ENCODE results near the gene TRPM3.
A peak's percentile ranks its signal among the peaks of the same experiment; 100 is the strongest.

TRPM3 gene

DNA sequence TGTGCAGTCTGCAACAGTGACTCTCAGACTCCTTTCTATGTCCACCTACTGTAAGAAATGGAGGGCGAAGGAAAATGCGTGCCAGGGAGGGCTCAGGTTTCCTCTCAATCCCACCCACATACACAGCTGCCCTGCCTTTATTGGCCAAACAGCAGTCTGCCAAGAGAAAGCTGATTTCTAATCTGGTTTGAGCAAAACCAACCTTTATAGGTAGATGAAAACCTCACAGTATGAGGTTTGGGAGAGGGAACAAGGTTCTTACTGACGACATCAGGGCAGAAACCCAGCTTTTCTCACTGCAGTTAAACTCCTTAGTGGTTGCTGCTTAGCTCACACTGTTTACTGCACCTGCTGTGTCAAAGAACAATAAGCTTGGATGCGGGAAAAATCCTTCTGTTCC is 554.7 kb downstream of the TRPM3 start:
- DNase-seq: no peak

DNA sequence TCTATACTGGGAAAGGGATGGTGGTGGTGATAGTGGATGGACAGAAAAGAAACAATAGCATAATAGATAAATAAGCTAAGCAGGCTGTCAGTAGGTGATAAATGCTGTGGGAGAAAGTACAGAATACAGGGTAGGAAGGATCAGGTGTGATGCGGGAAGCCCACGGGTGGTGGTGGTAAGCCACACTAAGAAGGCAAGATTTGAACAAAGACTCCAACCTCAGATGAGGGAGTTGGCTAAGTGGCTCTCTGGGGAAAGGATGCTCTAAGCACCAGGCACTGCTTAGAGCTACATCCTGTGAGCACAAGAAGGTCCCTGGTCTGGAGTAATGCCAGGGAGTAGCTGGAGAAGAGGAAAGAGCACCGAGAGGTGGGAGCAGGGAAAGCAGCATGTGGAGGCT is 555.4 kb downstream of the TRPM3 start:
- DNase-seq: no peak

DNA sequence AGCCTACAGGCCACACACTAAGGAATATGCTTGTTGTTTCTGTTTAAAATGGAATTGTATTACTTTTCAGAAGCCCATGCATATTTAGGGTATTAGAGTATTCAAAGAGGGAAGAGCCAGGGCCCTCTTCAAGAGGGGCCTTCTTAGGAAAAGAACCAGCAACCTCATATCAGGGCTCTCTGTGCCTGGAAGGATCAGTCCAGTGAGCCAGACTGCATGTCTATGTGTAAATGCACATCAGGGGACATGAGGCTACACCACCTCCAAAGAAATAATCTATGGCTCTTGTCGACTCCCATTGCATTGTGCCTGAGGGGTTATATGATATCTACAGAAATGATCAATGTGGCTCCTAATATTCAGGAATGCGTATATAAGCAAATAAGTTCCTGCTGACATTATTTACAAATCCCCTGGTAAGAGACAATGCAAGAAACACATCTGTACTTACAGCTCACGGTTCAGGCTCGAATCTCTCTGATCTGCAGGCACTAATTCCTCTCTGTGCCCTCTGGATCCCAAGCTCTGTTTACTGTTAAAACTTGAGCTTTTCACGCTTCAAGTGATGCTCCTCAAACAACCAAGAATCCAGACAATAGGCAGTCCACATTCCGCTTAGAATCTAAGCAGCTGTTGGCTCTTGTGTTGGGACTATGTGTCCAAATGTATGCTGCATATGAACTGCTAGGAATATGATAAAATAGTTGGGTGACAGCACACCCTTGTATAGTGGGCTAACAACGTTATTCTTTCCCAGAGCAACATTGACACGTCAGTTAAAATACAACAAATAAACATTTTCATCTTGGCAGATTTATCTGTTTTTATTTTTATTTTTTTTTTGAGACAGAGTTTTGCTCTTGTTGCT is 556.7 kb downstream of the TRPM3 start:
- DNase-seq: no peak

DNA sequence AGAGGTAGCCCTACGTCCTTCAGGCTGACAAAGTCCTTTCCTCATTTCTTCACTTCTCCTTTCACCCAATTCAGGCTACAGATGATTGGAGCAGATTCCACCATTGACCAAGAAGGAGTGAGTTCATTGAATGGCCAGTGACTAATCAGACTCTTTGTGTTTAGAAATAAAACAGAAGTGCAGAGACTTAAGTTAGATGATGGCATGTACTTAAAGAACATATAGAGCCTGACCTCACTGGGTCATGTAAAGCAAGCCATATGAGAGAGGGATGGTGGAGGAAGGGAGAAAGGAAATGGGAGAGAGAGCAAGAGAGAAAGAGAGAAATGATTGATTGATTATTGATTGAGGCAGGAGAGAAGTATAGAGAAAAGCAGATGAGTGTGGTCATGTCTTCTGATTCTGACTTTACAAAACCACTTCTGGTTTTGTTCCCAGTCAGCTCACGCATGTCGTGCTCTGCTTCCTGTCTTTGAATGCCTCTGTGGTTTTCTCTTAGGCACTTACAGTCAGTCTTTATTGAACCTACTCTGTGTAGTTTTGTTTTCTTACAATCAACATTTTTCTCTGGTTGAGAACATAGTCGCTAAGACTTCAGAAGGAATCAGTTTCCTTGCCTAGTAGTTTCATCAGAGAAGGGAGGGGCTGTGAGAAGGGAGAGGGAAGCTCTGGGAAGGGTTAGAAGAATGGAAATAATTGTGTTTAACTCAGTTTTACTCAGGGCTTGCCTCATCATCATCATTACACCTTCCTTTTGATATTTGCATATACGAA is 557.8 kb downstream of the TRPM3 start:
- DNase-seq: peak; percentile 55

DNA sequence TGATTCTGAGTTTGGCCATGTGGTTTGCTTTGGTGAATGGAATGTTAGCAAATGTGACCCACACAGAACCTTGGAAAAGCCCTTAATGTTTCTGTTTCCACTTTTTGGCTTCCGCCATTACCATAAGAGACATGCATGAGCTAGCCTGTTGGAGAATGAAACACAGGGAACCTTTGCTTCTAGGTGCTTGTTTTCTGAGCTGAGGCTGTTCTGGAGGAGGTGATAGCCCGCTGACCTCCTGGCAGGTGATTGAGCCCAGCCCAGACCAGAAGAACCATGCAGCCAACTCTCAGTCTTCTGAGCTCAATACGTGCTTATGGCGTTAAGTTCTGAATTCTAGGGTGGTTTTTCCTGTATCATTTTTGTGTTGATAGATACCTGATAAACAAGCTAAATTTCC is 558.4 kb downstream of the TRPM3 start:
- DNase-seq: no peak

DNA sequence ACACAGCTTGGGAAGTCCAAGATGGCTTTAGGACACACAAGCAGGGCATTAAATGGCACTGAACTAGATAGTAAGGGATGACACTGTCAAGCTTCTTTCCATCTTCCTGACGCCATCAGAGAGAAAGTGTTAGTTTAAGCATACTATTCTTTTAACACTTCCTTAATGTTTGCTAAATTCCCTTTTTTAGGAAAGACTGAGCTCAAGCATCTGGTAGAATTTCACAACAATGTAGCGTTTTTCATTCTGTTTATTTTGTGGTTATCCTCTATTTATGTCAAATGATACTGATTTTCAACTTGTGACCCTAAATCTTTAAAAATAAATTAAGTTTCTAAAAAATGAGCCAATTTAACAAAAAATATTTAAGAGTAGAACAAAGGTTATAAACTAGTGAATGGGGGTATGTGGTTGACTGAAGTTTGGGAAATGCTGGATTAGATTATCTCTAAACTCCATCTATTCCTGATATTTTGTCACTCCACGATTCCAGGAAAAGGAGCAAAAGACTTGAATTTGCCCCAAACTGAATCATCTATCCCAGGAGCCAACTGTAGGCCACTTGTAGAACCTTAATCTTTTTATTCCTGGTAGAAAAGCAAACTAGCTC is 559.5 kb downstream of the TRPM3 start:
- no peak for DNase-seq

DNA sequence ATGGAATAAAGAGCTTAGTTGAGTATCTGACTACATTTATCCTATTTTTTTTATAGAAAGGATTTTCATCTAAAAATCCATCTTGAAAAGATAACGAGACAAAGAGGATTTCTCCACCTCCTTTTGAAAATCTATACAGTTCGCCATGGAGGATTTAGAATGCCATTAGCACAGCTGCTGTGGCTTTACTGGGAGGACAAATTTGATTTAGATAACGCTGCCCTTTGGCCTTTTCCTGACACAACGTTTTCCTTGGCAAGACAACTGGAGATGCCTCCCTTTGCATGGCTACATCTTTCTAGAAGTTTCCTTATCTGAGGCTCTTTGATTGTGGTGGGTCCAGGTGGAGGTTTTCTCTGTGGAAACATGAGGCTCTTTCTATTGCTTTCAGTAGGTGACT is 560.3 kb downstream of the TRPM3 start:
- DNase-seq: no peak

DNA sequence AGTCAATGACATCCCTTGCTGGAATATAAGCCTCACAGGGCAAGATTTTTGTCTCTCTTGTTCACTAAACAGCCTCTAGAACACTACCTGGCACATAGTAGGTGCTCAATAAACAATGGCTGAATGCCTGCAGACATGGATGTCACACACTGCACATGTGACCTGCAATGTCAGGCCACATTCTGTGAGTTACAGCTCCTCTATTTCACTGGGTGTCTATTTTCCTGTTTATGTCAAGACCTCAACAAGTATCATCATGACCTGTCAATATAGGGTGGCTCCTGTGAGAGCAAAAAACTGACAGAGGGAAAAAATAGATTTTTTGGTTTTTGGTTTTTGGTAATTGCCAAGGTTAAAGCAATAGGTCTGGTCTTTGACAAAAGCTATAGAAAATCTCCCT is 562.3 kb downstream of the TRPM3 start:
- no peak for DNase-seq

DNA sequence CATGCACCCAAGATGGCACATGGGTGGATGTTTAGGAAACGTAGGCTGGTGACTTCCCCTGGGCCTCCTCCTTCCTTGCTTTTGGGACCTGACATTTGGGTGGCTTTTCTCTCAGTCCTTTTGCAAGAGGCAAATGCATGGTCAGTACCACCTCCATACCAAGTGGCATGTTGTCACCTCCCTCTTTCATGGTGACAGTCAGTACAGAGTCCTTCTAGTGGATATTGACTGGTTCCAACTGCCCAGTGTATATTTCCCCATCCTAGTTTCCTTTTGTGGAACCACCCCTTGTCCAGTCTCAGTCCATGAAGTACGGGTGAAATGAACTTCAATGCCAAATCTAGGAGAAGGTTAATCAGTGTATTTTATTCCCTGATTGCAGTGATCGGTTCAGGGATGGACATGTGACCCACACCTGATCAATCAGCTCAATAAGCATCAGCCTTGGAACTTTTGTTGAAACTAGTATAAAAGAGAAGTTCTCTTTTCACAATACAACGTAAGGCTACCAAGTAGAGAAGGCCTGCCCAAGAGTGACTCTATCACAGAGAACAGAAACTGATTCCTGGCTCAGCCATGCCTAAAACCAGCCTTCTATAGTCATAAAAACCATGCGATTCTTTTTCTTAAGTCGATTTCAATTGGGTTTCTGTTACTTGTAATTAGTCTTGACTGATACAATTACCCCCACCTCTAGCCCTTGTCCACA is 563.6 kb downstream of the TRPM3 start:
- no peak for DNase-seq

DNA sequence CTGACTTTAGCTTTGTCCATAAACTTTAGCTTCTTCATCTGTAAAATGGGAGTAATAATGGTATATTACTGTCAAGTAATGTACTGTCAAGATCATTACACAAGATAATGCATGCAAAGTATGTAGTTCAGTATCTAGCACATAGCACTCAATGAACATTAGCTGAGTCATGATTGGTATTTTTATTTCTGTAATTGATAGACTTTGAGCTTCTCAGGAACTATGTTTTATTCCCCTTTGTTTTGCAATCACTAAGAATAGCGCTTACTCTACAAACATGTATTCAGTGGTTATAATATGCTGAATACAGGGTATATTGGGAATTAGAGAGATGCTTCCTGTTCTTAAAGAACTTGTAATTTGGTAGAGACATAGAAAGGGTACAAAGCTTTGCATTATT is 564.6 kb downstream of the TRPM3 start:
- DNase-seq: no peak

DNA sequence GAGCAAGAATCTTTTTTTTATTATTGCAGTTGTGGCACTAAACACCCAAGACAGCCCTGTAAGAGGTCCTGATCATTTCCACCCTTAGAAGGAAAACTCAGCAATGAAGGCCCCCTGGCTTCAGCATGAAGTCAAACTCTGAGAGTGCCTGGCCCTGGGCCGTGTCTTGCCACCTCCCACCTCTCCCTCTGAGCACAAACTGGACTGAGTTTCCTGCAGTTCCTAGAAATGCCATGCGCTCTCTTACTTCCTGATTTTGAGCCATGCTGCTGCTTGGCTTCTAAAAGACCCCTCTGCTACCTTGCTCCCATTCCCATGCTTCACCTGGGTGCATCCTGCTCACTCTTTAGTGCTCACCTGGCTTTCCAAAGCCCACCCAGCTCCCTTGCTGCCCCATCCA is 566.5 kb downstream of the TRPM3 start:
- no peak for DNase-seq

DNA sequence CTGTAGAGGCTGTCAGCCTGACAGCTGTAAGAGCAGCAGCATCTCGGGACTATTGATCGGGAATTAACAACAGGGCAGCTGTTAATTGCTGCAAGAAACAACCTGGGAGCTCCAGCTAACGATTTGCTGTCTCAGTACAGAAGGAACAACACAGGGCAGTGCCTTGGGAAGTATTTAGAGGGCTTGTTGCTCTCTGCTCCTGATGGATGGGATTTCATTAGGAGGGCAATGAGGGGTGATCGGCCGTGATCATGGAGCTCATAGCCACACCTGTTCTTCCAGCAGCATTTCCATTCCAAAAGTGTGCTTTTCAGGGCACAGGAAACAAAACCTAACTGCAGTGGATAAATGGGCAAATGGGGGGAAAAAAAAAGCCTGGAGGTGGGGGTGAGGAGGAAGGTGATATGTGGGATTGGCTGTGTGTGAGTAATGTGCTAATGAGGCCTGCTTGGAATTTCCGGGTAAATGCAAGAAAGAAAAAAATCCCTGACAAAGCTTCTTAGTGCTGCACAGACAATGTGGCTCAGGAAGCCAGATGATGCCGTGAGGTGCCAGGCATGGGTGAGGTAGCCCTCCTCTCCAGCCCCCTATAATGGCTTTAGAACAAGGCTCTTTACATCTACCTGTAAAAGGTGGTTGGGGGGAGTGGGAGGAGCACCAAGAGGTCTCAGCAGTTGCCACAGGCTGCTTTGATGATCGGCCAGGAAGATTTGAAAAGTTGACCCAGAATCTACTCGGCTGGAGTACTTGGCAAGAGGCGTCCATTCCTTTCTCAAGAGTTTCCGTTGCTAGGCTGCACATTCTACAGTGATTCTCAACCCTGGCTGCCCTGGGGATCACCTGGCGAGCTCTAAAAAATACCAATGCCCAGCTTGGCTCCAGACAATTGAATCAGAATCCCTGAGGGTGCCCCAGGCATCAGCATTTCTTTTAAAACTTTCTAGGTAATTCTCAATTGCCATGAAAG is 567.4 kb downstream of the TRPM3 start:
- no peak for DNase-seq

DNA sequence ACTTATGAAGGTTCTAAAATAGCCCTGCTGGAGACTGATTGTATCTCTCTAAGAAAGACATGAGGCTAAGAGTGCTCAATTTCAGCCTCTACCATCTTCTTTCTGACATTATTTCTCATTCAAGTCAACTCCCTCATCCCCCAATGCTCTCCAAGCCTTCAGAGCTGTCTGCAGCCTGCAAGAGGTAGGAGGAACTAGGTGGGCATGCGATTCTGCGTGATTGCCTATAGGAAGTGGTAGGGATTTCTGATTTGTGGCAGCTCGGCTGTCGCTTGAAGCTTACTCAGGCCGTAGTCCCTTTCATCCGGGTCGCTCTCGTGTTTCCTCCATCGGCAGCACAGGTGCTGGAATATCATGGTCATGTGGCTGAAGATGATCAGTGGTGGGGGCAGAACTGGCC is 568.9 kb downstream of the TRPM3 start:
- no peak for DNase-seq

DNA sequence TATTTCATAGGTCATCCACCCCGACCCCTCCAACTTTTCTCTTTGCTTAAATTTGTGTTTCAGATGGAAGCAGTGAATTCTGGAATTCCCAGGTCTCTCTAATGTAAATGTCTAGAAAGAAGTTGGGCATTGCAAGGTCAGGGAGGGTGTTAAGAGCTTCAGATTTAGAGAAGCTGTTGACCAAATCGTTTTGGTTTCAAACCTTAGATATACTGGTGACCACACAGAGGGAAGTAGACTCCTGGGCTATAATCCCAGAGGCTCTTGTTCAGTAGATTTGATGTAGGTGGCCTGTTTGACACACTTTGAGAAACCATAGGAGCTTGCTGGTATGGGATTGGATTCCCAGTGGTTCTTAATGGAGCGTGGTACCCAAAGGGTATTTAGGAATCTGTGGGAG is 569.6 kb downstream of the TRPM3 start:
- no peak for DNase-seq

DNA sequence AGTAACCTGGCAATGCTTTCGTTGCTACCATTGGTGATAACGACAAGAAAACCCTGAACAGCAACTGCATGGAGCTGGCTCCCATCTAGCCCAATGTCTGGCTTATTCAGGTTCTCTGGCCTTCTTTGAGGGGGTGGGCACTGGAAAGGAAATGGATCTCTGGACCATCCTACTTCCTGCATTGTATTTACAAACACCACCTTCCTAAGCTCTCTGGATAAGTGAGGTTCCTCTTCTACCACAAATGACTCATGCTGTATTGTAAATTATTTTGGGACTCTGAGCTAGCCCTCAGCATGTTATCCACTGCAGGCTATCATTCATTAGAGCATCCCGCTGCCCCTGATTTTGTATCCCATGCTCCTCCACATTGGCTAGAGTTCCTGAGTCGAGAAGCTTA is 570.0 kb downstream of the TRPM3 start:
- DNase-seq: no peak

DNA sequence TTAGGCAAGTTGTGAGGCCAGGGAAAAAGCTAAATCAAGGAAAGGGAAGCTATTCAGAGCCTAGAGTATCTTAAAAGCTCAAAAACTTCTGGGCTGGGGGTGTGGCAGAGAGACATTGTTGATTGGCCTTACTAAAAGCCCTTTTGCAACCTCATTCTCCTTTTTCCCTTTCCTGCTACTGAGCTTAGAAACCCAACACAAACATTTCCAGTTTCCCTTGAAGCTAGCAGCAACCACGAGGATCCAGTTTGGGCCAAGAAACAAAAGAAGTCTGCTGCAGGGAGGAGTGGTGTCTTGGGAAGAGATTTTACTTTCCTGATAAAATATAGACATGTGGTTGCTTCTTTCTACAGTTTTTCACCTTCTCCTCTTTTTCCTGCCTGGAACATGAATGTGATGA is 571.5 kb downstream of the TRPM3 start:
- no peak for DNase-seq

DNA sequence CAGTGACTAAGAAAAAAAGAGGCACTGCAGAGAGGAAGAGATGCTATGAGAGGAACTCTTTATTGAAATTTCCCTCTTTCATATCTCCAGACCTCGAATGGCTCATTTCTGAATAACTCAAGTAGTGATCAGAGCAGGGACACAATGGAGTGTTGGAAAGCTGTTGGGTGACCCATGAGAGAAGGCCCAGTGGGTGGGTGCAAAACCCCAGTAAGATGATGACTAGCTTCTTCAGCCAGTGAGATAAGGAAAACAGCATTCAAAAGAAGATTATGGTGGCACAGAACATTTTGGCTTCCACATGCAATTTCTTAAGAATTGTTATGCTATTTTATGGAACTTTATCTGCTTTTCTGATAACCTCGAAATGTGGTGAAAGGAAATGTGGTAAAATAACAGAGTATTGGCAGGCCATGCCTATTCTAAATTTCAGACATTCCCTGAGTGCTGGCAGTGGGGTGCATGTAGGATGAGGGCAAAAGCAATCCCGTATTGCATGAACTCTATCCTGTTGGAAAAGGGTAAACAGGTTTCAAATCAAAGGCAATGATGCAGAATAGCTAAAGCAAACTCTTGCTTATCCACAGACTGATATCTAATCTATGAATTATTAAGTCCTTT is 579.0 kb downstream of the TRPM3 start:
- DNase-seq: no peak

DNA sequence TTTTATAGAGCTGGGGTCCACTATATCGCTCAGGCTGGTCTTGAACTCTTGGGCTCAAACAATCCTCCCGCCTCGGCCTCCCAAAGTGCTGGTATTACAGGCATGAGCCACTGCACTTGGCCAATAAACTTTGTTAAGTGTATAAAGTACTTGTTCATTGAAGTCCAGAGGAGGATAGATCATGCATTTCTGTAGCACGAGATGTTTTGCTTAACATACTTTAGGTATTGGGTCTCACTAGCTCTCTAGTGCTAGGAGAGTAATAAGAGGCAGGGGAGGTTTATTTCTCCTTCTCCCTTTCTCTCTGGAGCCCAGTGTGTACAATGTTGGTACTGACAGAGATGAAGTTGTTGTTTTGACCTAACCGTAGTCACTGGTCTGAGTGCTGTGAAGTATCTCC is 581.4 kb downstream of the TRPM3 start:
- DNase-seq: no peak

DNA sequence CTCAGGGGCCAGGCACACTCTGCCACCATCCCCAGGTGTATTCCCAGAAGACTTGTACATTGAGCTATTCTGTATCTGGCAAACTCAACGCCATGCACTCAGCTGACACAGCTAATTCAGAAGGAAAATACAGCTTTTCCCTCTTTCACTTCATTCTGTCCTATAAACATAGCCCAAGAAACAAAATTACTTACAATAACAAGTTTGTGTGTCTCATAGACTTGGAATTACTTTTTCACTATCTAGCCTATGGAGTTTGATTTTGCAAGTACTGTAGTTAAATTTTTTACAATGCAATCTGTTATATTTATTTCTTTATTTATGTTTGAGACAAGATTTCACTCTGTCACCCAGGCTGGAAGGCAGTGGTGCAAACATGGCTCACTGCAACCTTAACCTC is 581.9 kb downstream of the TRPM3 start:
- no peak for DNase-seq

DNA sequence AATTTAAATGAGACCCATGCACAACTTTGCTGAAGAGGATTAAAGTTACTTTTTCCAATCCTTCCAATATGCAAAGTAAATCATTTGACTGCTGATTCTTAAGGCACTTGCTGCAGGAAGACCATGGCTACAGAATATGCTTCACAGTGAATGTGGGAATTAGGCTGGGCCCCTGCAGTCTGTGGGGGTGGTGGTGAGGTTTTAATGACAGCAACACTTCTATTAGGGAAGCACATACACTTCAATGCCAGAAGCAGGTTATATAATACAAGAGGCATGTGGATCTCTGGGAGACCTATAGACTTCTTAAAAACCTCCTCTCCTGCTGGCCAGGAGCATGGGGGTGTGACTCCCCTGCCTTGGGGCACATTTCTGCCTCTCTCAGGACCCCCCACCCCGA is 582.4 kb downstream of the TRPM3 start:
- DNase-seq: no peak

DNA sequence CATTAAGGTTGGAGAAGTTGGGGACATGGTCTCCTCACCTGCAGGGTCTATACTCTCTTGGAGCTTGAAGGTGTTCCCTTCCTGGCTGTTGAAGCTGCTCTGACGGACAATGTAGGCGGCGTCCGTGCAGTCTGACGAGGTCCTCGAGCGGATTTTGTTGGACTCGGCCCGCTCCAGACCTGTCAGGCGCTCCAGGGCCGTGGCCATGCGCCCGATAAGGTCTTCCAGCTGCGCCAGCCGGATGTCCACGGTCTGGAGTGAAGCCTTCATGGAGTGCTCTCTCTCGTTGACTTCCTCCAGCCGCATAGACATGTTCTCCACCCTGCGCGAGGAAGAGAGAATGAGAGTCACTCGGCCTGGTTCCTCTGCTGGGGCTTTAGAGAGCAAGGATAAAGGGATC is 584.3 kb downstream of the TRPM3 start:
- DNase-seq: no peak
